SU-DHL-6 (cell line): ENCODE data around the gene NACC2.
"Not testable (repeated sequence)": the region's sequence is repeated elsewhere in the genome, so short reads cannot be mapped to it uniquely, and the experiment has no call there.

Experiments
- H2AFZ ChIP-seq: fragments of 200-600 bp; sonication (generic); 2 replicates; pipeline ENCODE4 v1.6.1; 2014; ENCODE audit warnings: low read depth, mild to moderate bottlenecking, moderate library complexity, mixed read lengths, antibody characterized with exemption, low read length; ENCODE audit not compliant: severe bottlenecking
- H3F3A ChIP-seq: fragments of 200-600 bp; shearing (Covaris generic); 2 replicates; pipeline ENCODE4 v1.6.0; 2016; ENCODE audit warnings: antibody characterized with exemption, mild to moderate bottlenecking; ENCODE audit not compliant: insufficient read depth
- H3K27ac ChIP-seq: fragments of 200-600 bp; sonication (generic); 2 replicates; pipeline ENCODE4 v1.5.1; 2016; ENCODE audit warnings: low read depth, mild to moderate bottlenecking, low read length, moderate library complexity, mixed read lengths
- H3K27me3 ChIP-seq: fragments of 200-600 bp; sonication (generic), shearing (Covaris generic); 2 replicates; pipeline ENCODE4 v1.6.0; 2014; ENCODE audit warnings: mild to moderate bottlenecking, low read length
- H3K36me3 ChIP-seq: fragments of 200-600 bp; sonication (generic); 2 replicates; pipeline ENCODE4 v1.6.1; 2014; ENCODE audit warnings: mild to moderate bottlenecking, low read length, mixed read lengths
- H3K4me2 ChIP-seq: fragments of 300-600, 200-600 bp; shearing (Covaris generic), sonication (generic); 2 replicates; pipeline ENCODE4 v1.6.0; 2014; ENCODE audit warnings: low read length, low read depth, mild to moderate bottlenecking; ENCODE audit not compliant: poor library complexity, severe bottlenecking
- H3K4me3 ChIP-seq: fragments of 200-600 bp; sonication (generic); 2 replicates; pipeline ENCODE4 v1.5.1; 2014; ENCODE audit warnings: antibody characterized with exemption, low read length, mild to moderate bottlenecking, mixed read lengths; ENCODE audit not compliant: insufficient read depth, poor library complexity, severe bottlenecking
- H3K79me2 ChIP-seq: fragments of 200-600 bp; sonication (generic); 2 replicates; pipeline ENCODE4 v1.6.1; 2014; ENCODE audit warnings: mild to moderate bottlenecking, low read length, moderate library complexity; ENCODE audit not compliant: insufficient read depth
- H3K9ac ChIP-seq: fragments of 200-600 bp; sonication (generic); 2 replicates; pipeline ENCODE4 v1.7.0; 2014; ENCODE audit warnings: mild to moderate bottlenecking, low read length
- H3K9me2 ChIP-seq: fragments of 200-600 bp; sonication (generic); replicated peaks from 2 replicates; pipeline ENCODE4 v1.6.1; 2014; ENCODE audit warnings: low read length; ENCODE audit not compliant: insufficient read depth
- H3K9me3 ChIP-seq: fragments of 200-600 bp; sonication (generic); 2 replicates; pipeline ENCODE4 v1.6.1; 2014; ENCODE audit warnings: low read length, mixed read lengths; ENCODE audit not compliant: insufficient read depth
- H4K20me1 ChIP-seq: fragments of 200-600 bp; sonication (generic); 2 replicates; pipeline ENCODE4 v1.6.1; 2014; ENCODE audit warnings: low read depth, mild to moderate bottlenecking, antibody characterized with exemption, low read length, moderate library complexity, mixed read lengths
- EZH2phosphoT487 ChIP-seq: fragments of 200-600 bp; sonication (generic), shearing (Covaris generic); conservative IDR thresholded peaks from 2 replicates; pipeline ENCODE4 v1.6.1; 2018; ENCODE audit warnings: mild to moderate bottlenecking, antibody characterized with exemption, low read length, moderate library complexity, mixed read lengths
- TF ChIP-seq, protein P1 (sequence below): fragments of 200-600 bp; sonication (generic); IDR thresholded peaks from one replicate; pipeline ENCODE4 v1.5.1; 2017; ENCODE audit warnings: antibody characterized with exemption, mild to moderate bottlenecking, low read length, moderate library complexity; ENCODE audit not compliant: insufficient read depth, poor library complexity, severe bottlenecking

Gene NACC2

GRCh38 chr9:136028760-136029470, 66.2 kb downstream of the NACC2 start:
- Histone ChIP-seq H3F3A (no peaks in the 10 kb centered on the region), H3K9me2 (no peaks in the 10 kb centered on the region), H3K36me3 (no peaks in the 10 kb centered on the region), H3K27me3 (no peaks in the 10 kb centered on the region), H4K20me1 (no peaks in the 10 kb centered on the region), H3K4me2 (no peak overlapping the region), H3K9ac (no peak overlapping the region), H2AFZ (no peak overlapping the region), H3K27ac (no peak overlapping the region), H3K9me3 (peaks cover 7% of the 10 kb centered on the region; the same call in 1 of the 2 replicates), H3K4me3 (no peak overlapping the region), H3K79me2 (no peaks in the 10 kb centered on the region)
- TF ChIP-seq, protein P1, sequence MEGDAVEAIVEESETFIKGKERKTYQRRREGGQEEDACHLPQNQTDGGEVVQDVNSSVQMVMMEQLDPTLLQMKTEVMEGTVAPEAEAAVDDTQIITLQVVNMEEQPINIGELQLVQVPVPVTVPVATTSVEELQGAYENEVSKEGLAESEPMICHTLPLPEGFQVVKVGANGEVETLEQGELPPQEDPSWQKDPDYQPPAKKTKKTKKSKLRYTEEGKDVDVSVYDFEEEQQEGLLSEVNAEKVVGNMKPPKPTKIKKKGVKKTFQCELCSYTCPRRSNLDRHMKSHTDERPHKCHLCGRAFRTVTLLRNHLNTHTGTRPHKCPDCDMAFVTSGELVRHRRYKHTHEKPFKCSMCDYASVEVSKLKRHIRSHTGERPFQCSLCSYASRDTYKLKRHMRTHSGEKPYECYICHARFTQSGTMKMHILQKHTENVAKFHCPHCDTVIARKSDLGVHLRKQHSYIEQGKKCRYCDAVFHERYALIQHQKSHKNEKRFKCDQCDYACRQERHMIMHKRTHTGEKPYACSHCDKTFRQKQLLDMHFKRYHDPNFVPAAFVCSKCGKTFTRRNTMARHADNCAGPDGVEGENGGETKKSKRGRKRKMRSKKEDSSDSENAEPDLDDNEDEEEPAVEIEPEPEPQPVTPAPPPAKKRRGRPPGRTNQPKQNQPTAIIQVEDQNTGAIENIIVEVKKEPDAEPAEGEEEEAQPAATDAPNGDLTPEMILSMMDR = no peak
- no peak for TF ChIP-seq EZH2phosphoT487

- H3K36me3 ChIP-seq, H3K4me2 ChIP-seq, H3F3A ChIP-seq, H3K9me2 ChIP-seq, H2AFZ ChIP-seq, H3K27me3 ChIP-seq, H3K9ac ChIP-seq, H4K20me1 ChIP-seq, H3K79me2 ChIP-seq, H3K4me3 ChIP-seq, H3K27ac ChIP-seq, H3K9me3 ChIP-seq: not testable (repeated sequence)
Observed at GRCh38 chr9:136026943-136027289, 68.2 kb downstream of the NACC2 start.

GRCh38 chr9:136026266-136026942, 68.7 kb downstream of the NACC2 start:
- Histone ChIP-seq H4K20me1 (no peaks in the 10 kb centered on the region), H3K36me3 (no peaks in the 10 kb centered on the region), H3K27me3 (no peaks in the 10 kb centered on the region)

More at GRCh38 chr9:136026266-136026942, 68.7 kb downstream of the NACC2 start:
- Histone ChIP-seq H3F3A (no peaks in the 10 kb centered on the region), H3K9ac (no peak overlapping the region), H2AFZ (no peak overlapping the region), H3K27ac (no peak overlapping the region), H3K79me2 (no peaks in the 10 kb centered on the region), H3K9me2 (no peaks in the 10 kb centered on the region), H3K4me3 (no peak overlapping the region), H3K4me2 (no peak overlapping the region), H3K9me3 (peaks cover 7% of the 10 kb centered on the region; the same call in 1 of the 2 replicates)
- TF ChIP-seq EZH2phosphoT487 = no peak
- TF ChIP-seq, protein P1 = no peak
